Vagina (tissue), 2 donors: ENCODE measurements around the gene OR2F2.

Source experiments
- CTCF ChIP-seq, 3 experiments: fragments of 450-650 bp in 2 of 3; fragments of 200-600 bp in 1 of 3; sonication (generic) in 1 of 3; IDR thresholded peaks; one replicate each; pipeline ENCODE4 v1.5.1; 2017 to 2019; ENCODE audit warnings: antibody characterized with exemption in 3 of 3, mild to moderate bottlenecking in 2 of 3, moderate library complexity in 2 of 3
- POLR2A ChIP-seq, 2 donors: fragments of 450-650 bp; IDR thresholded peaks; one replicate each; pipeline ENCODE4 v1.6.1; 2017; ENCODE audit warnings: antibody characterized with exemption in 2 of 2, mild to moderate bottlenecking in 2 of 2, moderate library complexity in 2 of 2

DNA sequence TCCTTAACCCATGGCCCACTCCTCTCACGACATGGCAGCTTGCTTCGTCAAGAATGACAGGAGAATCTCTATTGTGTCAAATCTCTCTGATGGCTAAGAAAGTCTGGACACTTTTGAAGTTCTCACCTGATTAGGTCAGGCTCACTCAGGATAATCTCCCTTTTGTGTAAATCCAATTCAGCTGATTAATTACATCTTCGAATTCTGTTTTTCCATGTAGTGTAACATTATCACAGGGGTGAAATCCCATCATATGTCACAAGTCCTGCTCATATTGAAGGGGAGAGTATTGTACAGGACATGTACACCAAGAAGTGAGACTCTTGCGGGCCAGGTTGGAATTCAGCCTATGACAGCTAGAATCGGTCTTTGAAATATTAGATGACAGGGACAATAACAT lies 48.9 kb downstream of the OR2F2 start:
- TF ChIP-seq POLR2A (IDR thresholded peaks at IDR 0.05), result no peak
- TF ChIP-seq CTCF (IDR thresholded peaks at IDR 0.05), result no peak
